ENCODE data around the gene ORM1.

GRCh38 chr9:114351932-114352331 lies 29.0 kb downstream of the ORM1 start:
- TF ChIP-seq CTCF (IDR thresholded peaks at IDR 0.05) (no peak), POLR2A (IDR thresholded peaks at IDR 0.05) (no peak)
